HG02623 (cell line): ENCODE data around the gene FAM53B.

Source experiments
- ATAC-seq: cut with Tn5 transposase; IDR thresholded peaks from one replicate; pipeline ENCODE4 v1.9.1; 2021; ENCODE audit warnings: moderate library complexity; ENCODE audit not compliant: unreplicated experiment

Gene FAM53B

DNA sequence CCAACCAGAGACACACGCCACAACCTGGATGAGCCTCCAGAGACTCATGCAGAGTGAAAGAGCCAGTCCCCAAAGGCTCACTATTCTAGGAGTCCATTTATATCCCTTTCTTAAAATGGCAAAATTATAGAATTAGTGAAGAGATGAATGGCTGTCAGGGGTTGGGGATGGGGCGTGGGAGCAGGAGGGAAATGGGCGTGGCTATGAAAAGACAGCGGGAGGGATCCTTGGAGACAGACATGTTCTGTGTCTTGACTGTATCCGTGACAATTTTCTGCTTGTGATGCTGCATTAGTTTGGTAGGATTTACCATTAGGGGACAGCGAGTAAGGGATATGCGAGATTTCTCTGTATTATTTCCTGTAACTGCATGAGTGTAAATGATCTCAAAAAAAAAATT lies 33.0 kb downstream of the FAM53B start:
- no peak for ATAC-seq

DNA sequence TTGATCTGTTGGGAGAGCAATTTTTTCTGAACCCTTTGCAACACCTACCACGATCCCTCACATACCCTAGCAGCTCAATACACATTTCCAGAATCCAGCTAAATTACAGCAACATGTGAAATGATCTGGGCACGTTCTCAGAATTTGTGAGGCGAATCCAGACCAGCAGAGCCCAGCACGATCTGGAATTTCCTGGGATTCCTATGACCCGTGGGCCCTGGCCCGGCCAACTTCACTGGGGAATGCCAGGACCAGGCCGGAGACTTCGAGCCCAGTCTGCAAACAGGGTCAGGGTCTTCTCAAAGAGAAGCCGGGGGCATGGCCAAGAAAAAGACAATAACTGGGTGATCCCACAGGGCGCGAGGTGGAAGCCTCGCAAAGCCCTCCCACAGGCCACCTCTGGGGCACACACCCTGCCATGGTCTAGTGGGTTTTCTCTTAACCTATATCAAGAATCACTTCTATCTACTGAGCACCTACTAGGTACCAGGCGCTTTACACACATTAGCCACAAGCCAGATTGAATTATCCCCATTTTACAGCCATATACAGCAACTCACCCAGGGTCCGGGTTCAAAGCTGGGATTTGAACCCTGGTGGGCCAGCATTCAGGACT lies 33.8 kb downstream of the FAM53B start:
- ATAC-seq = no peak

GRCh38 chr10:124709861-124710260 lies 34.3 kb downstream of the FAM53B start:
- no peak for ATAC-seq

GRCh38 chr10:124708922-124709520 lies 35.2 kb downstream of the FAM53B start:
- no peak for ATAC-seq

GRCh38 chr10:124708246-124708779 lies 35.9 kb downstream of the FAM53B start:
- ATAC-seq = no peak

- ATAC-seq = no peak
Observed at GRCh38 chr10:124707551-124707950, 36.6 kb downstream of the FAM53B start.

- no peak for ATAC-seq
Observed at GRCh38 chr10:124707144-124707467, 37.1 kb downstream of the FAM53B start.

- no peak for ATAC-seq
Observed at GRCh38 chr10:124706462-124707143, 37.6 kb downstream of the FAM53B start.

DNA sequence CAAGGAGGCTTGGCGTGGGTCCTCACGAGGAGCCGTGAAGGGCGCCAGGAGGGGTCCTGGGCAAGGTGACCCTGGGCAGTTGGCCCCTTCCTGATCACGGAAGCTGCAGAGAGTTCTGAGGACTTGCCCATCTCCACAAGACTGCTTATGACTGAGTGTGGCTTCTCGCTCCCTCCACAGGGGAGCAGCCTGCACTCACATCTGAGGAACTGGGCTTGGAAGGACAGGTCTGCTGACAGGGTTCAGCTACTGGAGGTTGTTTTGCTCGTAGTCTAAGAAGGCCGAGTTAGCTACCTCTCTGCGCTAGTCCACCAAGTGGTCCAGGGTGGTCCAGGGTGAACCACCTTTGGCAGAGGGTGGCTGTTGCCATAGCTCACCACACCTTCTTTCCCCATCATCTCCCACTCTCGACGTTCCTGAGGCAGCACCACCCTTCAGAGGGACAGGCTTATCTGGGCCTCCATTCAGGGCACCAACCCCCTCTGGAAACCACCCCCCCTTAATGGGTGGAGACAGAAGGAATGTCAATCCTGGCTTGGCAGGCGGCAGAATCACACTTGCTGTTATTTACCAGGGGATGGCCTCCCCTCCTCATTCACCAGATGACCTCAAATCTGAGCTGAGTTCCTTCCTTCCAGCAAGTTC lies 38.2 kb downstream of the FAM53B start:
- no peak for ATAC-seq

DNA sequence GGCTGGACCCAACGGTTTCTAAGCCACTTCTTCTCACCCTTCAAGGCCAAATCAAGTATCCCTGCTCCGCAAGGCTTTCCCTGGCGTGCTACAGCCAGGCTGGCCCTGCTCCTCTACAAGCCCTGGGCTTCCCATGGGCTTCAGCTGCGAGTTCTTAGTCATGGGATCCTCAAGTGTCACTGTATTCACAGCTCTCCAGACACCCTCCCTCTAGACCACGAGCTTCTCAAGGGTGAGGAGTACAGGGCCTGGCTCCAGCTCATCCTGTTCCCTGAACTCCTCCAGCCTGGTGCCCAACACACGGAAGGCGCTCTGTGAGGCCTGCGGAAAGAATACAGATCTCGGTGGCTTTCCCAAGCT lies 38.8 kb downstream of the FAM53B start:
- no peak for ATAC-seq

GRCh38 chr10:124704428-124705380 lies 39.5 kb downstream of the FAM53B start:
- no peak for ATAC-seq

- ATAC-seq = no peak
Observed at GRCh38 chr10:124703778-124704427, 40.3 kb downstream of the FAM53B start.

GRCh38 chr10:124703372-124703771 lies 40.8 kb downstream of the FAM53B start:
- no peak for ATAC-seq

DNA sequence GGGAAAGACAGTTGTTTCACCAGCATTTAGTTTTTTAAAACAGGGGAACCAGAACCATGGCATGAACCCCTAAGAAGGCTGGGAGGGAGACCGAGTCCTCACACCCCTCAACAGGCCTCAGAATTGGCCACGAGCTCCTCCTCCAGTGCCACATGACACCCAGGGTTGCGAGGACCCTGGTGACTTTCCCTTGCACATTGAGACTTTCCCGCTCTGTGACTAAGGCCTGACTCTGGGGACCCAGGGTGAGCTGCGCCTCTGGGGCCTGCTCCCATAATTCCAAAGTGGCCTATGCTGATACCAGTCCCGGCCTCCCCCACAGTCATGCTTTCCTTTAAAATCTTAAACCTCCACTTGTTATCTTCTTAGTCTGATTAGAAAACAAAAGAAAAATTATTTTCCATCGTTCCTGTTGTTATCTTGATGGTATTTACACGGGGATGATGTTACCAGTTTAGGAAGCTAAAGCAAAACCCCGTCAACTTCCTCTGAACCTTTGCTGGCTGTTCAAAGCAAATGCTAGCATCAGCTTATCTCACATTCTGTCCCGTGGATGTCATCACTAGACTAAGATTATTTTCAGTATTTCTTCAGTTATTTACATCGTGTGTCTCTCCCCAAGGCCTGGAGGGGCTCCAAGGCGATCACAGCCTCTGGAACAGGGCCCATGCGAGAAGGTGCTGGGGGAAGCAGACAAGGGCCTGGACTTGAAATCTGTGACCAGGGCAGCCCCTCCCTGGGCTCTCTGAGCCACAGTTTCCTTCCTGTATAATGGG lies 42.1 kb downstream of the FAM53B start:
- no peak for ATAC-seq

- ATAC-seq = no peak
Observed at GRCh38 chr10:124701435-124701834, 42.7 kb downstream of the FAM53B start.

DNA sequence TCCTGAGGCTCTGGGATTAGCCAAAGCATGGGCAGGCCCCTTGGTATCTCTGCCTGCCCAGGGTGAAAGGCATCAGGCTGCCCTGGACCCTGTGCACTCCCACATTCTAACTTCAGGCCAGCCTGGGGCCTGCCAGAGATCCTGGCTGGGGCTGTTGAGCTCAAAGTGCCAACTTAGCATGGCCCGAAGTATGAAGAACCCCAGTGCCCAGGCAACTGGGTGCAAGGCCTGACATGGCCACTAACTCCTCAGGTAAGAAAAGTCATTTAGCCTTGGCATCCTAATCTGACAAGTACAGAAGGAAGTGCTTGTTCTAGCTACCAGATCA lies 43.2 kb downstream of the FAM53B start:
- no peak for ATAC-seq

DNA sequence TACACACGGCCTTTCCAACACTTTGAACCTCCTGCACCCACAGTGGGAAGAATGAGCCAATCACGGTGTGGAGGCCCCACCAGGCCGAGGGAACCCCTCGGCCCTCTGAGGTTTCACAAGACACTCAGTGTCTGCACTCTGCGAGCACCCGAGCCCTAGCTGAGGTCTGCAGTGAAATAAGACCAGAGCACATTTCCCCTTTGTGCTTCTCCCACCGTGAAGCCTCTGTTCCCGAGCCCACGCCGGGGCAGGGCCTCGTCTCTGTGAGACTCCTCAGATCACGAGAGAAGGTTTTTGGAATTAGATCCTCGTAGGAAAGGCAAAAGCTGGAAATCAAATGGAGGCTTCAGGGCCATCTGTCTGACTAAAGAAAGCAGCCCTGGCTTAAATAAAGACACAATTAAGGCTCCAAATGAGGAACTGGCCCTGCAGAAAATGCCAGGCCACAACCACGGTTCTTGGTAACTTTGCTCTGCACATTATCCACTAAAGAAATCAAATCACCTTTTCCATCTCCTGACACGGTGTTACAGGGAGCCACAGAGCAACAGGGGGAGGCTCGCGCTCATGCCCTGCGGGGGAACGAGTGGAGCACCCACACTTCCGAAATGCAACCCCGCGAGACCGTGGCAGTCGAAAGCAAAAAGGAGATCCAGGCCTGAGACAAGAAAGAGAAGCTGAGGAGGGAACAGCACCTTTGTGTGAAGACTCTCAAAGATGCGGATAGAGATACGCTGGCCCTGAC lies 43.7 kb downstream of the FAM53B start:
- no peak for ATAC-seq

- no peak for ATAC-seq
Observed at GRCh38 chr10:124699471-124700292, 44.5 kb downstream of the FAM53B start.
